GM23338 (cell line): ENCODE data around the gene RCBTB1. TPM values are rescaled to one million over a fixed set of nuclear protein-coding genes. Genes with fewer than 3 reads are reported as not detected.

ENCODE experiments used
- polyA plus RNA-seq: library from polyadenylated mRNA; unstranded; fragments of >200 nt; fragmentation: Nextera tagmentation; extraction: Ambion mirVana; gene quantifications from 2 replicates; pipeline ENCODE4 v1.2.1, GENCODE V29; 2016
- total RNA-seq: library from RNA; depleted of rRNA; stranded (reverse); fragments of >200 nt; shearing (Covaris generic); gene quantifications from 2 replicates; pipeline ENCODE4 v1.2.3, GENCODE V29; 2014; rRNA removed

RCBTB1 gene
- total and polyA plus RNA-seq, 2 experiments from 2014 or later, result 10.8 to 33.5 TPM

Other genes starting within 250 kb of the RCBTB1 start
- gene CAB39L, start 141.5 kb downstream of the RCBTB1 start, total RNA-seq, result 4.4 and 5.9 TPM in 2 replicates
- gene CAB39L, start 141.5 kb downstream of the RCBTB1 start, polyA plus RNA-seq, result 2.5 and 3.3 TPM in 2 replicates
- 5.8 and 6.3 TPM in 2 replicates for gene SETDB2, start 141.3 kb downstream of the RCBTB1 start, total RNA-seq
- 1.6 and 4.6 TPM in 2 replicates for gene SETDB2, start 141.3 kb downstream of the RCBTB1 start, polyA plus RNA-seq
- 7.4 and 8.7 TPM in 2 replicates for gene PHF11, start 89.6 kb downstream of the RCBTB1 start, total RNA-seq
- 12.7 and 13.5 TPM in 2 replicates for gene PHF11, start 89.6 kb downstream of the RCBTB1 start, polyA plus RNA-seq
- gene ARL11, start 42.9 kb upstream of the RCBTB1 start, total RNA-seq, result 0.52 and 1.2 TPM in 2 replicates
- 0.32 and 0.61 TPM in 2 replicates for gene ARL11, start 42.9 kb upstream of the RCBTB1 start, polyA plus RNA-seq
- gene EBPL, start 105.9 kb upstream of the RCBTB1 start, total RNA-seq, result 231 and 260 TPM in 2 replicates
- 245 and 258 TPM in 2 replicates for gene EBPL, start 105.9 kb upstream of the RCBTB1 start, polyA plus RNA-seq
- 50.9 and 55.7 TPM in 2 replicates for gene KPNA3, start 207.1 kb upstream of the RCBTB1 start, total RNA-seq
- 26.8 and 30.5 TPM in 2 replicates for gene KPNA3, start 207.1 kb upstream of the RCBTB1 start, polyA plus RNA-seq